Ovary (tissue), 9 donors: ENCODE results near the gene OMG. TPM values are rescaled to one million over a fixed set of nuclear protein-coding genes. Genes with fewer than 3 reads are reported as not detected.
"Not testable (repeated sequence)": the region's sequence is repeated elsewhere in the genome, so short reads cannot be mapped to it uniquely, and the experiment has no call there.

Source experiments
- DNase-seq, 5 donors: peaks; one replicate each; pipeline ENCODE4 v3.0.0-alpha.2; 2019 to 2020
- H3K27ac ChIP-seq, 2 donors: fragments of 200-600 bp; one replicate each; pipeline versions ENCODE4 v1.5.1 to v1.8.0; 2019 to 2022
- H3K27me3 ChIP-seq: fragments of 200-600 bp; one replicate; pipeline ENCODE4 v1.8.0; 2022
- H3K36me3 ChIP-seq: fragments of 200-600 bp; sonication (generic); one replicate; pipeline ENCODE4 v1.5.1; 2019
- H3K4me1 ChIP-seq: one replicate; pipeline ENCODE4 v1.8.1; 2013; ENCODE audit warnings: mild to moderate bottlenecking, moderate library complexity; ENCODE audit not compliant: insufficient read depth
- H3K4me3 ChIP-seq: fragments of 200-600 bp; sonication (generic); one replicate; pipeline ENCODE4 v1.5.1; 2017
- H3K9me3 ChIP-seq, 2 donors: fragments of 200-600 bp in 1 of 2; sonication (generic) in 1 of 2; one replicate each; pipeline versions ENCODE4 v1.5.1 to v1.8.1; 2013 to 2019; ENCODE audit warnings: mild to moderate bottlenecking in 1 of 2, moderate library complexity in 1 of 2
- EP300 ChIP-seq: sonication (generic); formaldehyde crosslinking; IDR thresholded peaks from one replicate; pipeline ENCODE4 v1.6.1; 2017; ENCODE audit warnings: antibody characterized with exemption
- POLR2A ChIP-seq: fragments of 450-650 bp; IDR thresholded peaks from one replicate; pipeline ENCODE4 v1.6.1; 2017; ENCODE audit warnings: antibody characterized with exemption, mild to moderate bottlenecking, moderate library complexity
- WGBS, 3 donors: extraction: QIAGEN DNeasy Blood & Tissue Kit in 1 of 3; methylation state at CpG; one replicate each; pipeline versions ENCODE4 v1.1.5 to v1.1.7; 2013 to 2017; 5-methylcytosine and 5-hydroxymethylcytosine counted together
- intact Hi-C, 4 donors: fragments of 100-400 bp; cut with DNase I; formaldehyde crosslinking; loops; one replicate each; pipeline versions ENCODE4 v1.11.0 to v1.15.1; 2022 to 2023
- polyA plus RNA-seq, 2 donors: library from polyadenylated mRNA; stranded (reverse); fragments of 200-250 nt in 1 of 2; fragments of 350-450 nt in 1 of 2; fragmentation: Illumina TruSeq in 1 of 2; extraction: RNeasy Lipid Tissue Mini Kit (QIAGEN cat#74804) in 1 of 2; gene quantifications; one replicate each; pipeline ENCODE4 v1.2.3, GENCODE V29; 2013 to 2014
- total RNA-seq, 7 donors: library from RNA; depleted of rRNA in 2 of 7; stranded (reverse); fragments of >200 nt in 2 of 7; fragmentation: NEBNext Ultra II Directional in 3 of 7; extraction: Animal tissue kit (Norgen Biotek cat#: 25700) in 3 of 7; gene quantifications; one replicate each; pipeline versions ENCODE4 v1.1.0 to v1.2.4, GENCODE V29; 2016 to 2023
- TF ChIP-seq, protein P1 (sequence below), 3 donors: fragments of 450-650 bp in 2 of 3; fragments of 200-600 bp in 1 of 3; IDR thresholded peaks; one replicate each; pipeline versions ENCODE4 v1.5.1 to v1.8.0; 2016 to 2022; ENCODE audit warnings: antibody characterized with exemption in 3 of 3, mild to moderate bottlenecking in 1 of 3
- donor health status: DM: no; HTN: no; CAD: no; lungs with moderate emphysema.
- donor health status: DM: no; HTN: no; CAD: no.
- donor health status: Bipolar disorder and iron deficiency.
- donor health status: DM: yes; HTN: yes; CAD: no.
- donor health status: DM: no; HTN: no; CAD: no.
- donor health status: DM: yes; HTN: yes; CAD: no.

OMG gene
- total and polyA plus RNA-seq, 9 donors, result 0.28 to 2.2 (median 1.5) TPM; not detected in 5

GRCh38 chr17:31294231-31294630 lies 2.8 kb downstream of the OMG start:
- Histone ChIP-seq H3K4me1 (no peaks in the 10 kb centered on the region), H3K36me3 (no peaks in the 10 kb centered on the region)
- 94 to 96% (median 95%) methylated on average over 3 of the region's 3 CpGs for WGBS, 3 donors

GRCh38 chr17:31293581-31293980 lies 3.5 kb downstream of the OMG start:
- Histone ChIP-seq H3K27me3 (no peaks in the 10 kb centered on the region), H3K4me3 (no peak overlapping the region), H3K4me1 (no peaks in the 10 kb centered on the region), H3K36me3 (no peaks in the 10 kb centered on the region), H3K9me3 (no peaks in the 10 kb centered on the region), H3K27ac (no peak overlapping the region)
- no peak for DNase-seq
- 66 to 90% (median 86%) methylated on average over 2 of the region's 2 CpGs for WGBS, 3 donors
- intact Hi-C loops, result no loop called here
- TF ChIP-seq EP300, result no peak
- TF ChIP-seq, protein P1, sequence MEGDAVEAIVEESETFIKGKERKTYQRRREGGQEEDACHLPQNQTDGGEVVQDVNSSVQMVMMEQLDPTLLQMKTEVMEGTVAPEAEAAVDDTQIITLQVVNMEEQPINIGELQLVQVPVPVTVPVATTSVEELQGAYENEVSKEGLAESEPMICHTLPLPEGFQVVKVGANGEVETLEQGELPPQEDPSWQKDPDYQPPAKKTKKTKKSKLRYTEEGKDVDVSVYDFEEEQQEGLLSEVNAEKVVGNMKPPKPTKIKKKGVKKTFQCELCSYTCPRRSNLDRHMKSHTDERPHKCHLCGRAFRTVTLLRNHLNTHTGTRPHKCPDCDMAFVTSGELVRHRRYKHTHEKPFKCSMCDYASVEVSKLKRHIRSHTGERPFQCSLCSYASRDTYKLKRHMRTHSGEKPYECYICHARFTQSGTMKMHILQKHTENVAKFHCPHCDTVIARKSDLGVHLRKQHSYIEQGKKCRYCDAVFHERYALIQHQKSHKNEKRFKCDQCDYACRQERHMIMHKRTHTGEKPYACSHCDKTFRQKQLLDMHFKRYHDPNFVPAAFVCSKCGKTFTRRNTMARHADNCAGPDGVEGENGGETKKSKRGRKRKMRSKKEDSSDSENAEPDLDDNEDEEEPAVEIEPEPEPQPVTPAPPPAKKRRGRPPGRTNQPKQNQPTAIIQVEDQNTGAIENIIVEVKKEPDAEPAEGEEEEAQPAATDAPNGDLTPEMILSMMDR (IDR thresholded peaks at IDR 0.05), result no peak
- no peak for TF ChIP-seq POLR2A

More at GRCh38 chr17:31294231-31294630, 2.8 kb downstream of the OMG start:
- no peak overlapping the region for H3K27ac ChIP-seq
- TF ChIP-seq POLR2A (no peak), EP300 (no peak)
- TF ChIP-seq, protein P1 (IDR thresholded peaks at IDR 0.05), result no peak
- no peaks in the 10 kb centered on the region for H3K27me3 ChIP-seq
- H3K9me3 ChIP-seq, result no peaks in the 10 kb centered on the region
- H3K4me3 ChIP-seq, result no peak overlapping the region
- intact Hi-C loops, result no loop called here
- DNase-seq, result no peak

- TF ChIP-seq POLR2A (no peak), EP300 (no peak)
- TF ChIP-seq, protein P1 (IDR thresholded peaks at IDR 0.05), result no peak
- intact Hi-C loops, result no loop called here
Measured at GRCh38 chr17:31291820-31292219, 5.2 kb downstream of the OMG start.

GRCh38 chr17:31289790-31290189 lies 7.2 kb downstream of the OMG start:
- DNase-seq, result no peak
- intact Hi-C loops, result no loop called here
- no peaks in the 10 kb centered on the region for H3K4me1 ChIP-seq
- H3K36me3 ChIP-seq, result no peaks in the 10 kb centered on the region
- H3K9me3 ChIP-seq, result no peaks in the 10 kb centered on the region
- no peaks in the 10 kb centered on the region for H3K27me3 ChIP-seq
- no peak overlapping the region for H3K27ac ChIP-seq
- TF ChIP-seq EP300, result no peak
- no peak for TF ChIP-seq POLR2A
- TF ChIP-seq, protein P1 (IDR thresholded peaks at IDR 0.05), result no peak
- no peak overlapping the region for H3K4me3 ChIP-seq
- WGBS, 3 donors, result 57 to 76% (median 74%) methylated on average over 3 of the region's 3 CpGs

More at GRCh38 chr17:31291820-31292219, 5.2 kb downstream of the OMG start:
- H3K36me3 ChIP-seq, result no peaks in the 10 kb centered on the region
- H3K9me3 ChIP-seq, result no peaks in the 10 kb centered on the region
- DNase-seq, result no peak
- no peaks in the 10 kb centered on the region for H3K4me1 ChIP-seq
- H3K27me3 ChIP-seq, result no peaks in the 10 kb centered on the region
- H3K27ac ChIP-seq, result no peak overlapping the region
- no peak overlapping the region for H3K4me3 ChIP-seq

DNA sequence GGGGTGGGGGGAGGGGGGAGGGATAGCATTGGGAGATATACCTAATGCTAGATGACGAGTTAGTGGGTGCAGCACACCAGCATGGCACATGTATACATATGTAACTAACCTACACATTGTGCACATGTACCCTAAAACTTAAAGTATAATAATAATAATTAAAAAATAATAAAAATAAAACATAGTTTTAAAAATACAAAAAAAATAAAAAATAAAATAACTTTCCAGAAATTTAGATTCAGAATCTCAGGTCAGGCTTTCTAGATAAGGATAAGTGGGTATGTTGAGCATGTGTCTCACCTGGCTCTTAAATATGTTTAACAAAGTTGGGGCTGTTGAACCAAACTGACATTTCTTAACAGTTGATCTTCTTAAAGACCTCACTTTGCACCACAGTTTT lies 9.1 kb downstream of the OMG start:
- intact Hi-C loops, H3K27ac ChIP-seq, DNase-seq, H3K4me1 ChIP-seq, H3K9me3 ChIP-seq, H3K27me3 ChIP-seq, H3K4me3 ChIP-seq, H3K36me3 ChIP-seq: not testable (repeated sequence)
- 82 to 100% (median 96%) methylated on average over 1 of the region's 1 CpG for WGBS, 3 donors
